HG02588 (cell line): ENCODE data around the gene HIP1R.

ENCODE experiments used
- ATAC-seq: cut with Tn5 transposase; IDR thresholded peaks from one replicate; pipeline ENCODE4 v1.9.1; 2021; ENCODE audit warnings: mild to moderate bottlenecking, moderate library complexity; ENCODE audit not compliant: unreplicated experiment

Gene HIP1R

GRCh38 chr12:122847921-122848421 lies 12.7 kb downstream of the HIP1R start:
- no peak for ATAC-seq

GRCh38 chr12:122848471-122849351 lies 13.5 kb downstream of the HIP1R start:
- no peak for ATAC-seq

GRCh38 chr12:122849352-122850047 lies 14.2 kb downstream of the HIP1R start:
- no peak for ATAC-seq

- no peak for ATAC-seq
These were observed 14.8 kb downstream of the HIP1R start for GRCh38 chr12:122850048-122850445.

GRCh38 chr12:122850695-122851350 lies 15.6 kb downstream of the HIP1R start:
- ATAC-seq, result no peak

- no peak for ATAC-seq
These were observed 16.6 kb downstream of the HIP1R start for GRCh38 chr12:122851820-122852219.

GRCh38 chr12:122852336-122853275 lies 17.3 kb downstream of the HIP1R start:
- ATAC-seq, result no peak

GRCh38 chr12:122853582-122854245 lies 18.5 kb downstream of the HIP1R start:
- ATAC-seq, result no peak

GRCh38 chr12:122854554-122854953 lies 19.3 kb downstream of the HIP1R start:
- ATAC-seq, result no peak

- ATAC-seq, result no peak
These were observed 20.0 kb downstream of the HIP1R start for GRCh38 chr12:122855071-122855829.

GRCh38 chr12:122855928-122856831 lies 20.9 kb downstream of the HIP1R start:
- no peak for ATAC-seq

GRCh38 chr12:122856999-122857671 lies 21.9 kb downstream of the HIP1R start:
- no peak for ATAC-seq

- ATAC-seq, result no peak
These were observed 22.9 kb downstream of the HIP1R start for GRCh38 chr12:122858171-122858570.

- ATAC-seq, result no peak
These were observed 23.5 kb downstream of the HIP1R start for GRCh38 chr12:122858591-122859302.

GRCh38 chr12:122859303-122860039 lies 24.2 kb downstream of the HIP1R start:
- no peak for ATAC-seq
